Measurements from ENCODE around the gene ABCA7.

Gene ABCA7

DNA sequence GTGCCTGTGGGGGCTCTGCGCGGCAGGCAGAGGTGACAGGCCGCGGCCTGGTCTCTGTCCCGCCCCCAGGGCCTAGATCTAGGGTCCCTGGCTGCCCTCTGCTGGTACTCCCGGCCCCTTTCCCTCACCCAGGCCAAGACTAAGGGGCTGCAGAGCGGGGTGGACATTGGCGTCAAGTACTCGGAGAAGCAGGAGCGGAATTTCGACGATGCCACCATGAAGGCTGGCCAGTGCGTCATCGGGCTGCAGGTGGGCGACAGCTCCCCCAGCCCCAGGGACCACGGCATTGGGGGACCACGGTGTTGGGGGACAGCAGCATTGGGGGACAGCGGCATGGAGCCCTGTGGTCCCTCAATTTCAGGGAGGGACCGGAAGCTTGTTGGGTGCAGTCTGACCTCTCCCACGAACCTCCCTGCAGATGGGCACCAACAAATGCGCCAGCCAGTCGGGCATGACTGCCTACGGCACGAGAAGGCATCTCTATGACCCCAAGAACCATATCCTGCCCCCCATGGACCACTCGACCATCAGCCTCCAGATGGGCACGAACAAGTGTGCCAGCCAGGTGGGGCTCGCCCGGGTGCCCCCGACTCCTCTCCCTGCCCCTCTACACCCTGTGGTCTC is 3.8 kb upstream of the ABCA7 start:
- no peak overlapping the region for H3K4me3 ChIP-seq (ENCODE audit: low read depth, low read length)
- DNase-seq (ENCODE audit: low read depth), result no peak

- H3K4me3 ChIP-seq (ENCODE audit: low read depth, low read length), result no peak overlapping the region
Measured at GRCh38 chr19:1037621-1038064, 2.3 kb upstream of the ABCA7 start.

GRCh38 chr19:1038978-1039645 is 795 bp upstream of the ABCA7 start:
- H3K4me3 ChIP-seq (ENCODE audit: low read depth, low read length), result peak overlapping the region; percentile 61
- DNase-seq (ENCODE audit: low read depth), result no peak

More at GRCh38 chr19:1037621-1038064, 2.3 kb upstream of the ABCA7 start:
- no peak for DNase-seq (ENCODE audit: low read depth)

DNA sequence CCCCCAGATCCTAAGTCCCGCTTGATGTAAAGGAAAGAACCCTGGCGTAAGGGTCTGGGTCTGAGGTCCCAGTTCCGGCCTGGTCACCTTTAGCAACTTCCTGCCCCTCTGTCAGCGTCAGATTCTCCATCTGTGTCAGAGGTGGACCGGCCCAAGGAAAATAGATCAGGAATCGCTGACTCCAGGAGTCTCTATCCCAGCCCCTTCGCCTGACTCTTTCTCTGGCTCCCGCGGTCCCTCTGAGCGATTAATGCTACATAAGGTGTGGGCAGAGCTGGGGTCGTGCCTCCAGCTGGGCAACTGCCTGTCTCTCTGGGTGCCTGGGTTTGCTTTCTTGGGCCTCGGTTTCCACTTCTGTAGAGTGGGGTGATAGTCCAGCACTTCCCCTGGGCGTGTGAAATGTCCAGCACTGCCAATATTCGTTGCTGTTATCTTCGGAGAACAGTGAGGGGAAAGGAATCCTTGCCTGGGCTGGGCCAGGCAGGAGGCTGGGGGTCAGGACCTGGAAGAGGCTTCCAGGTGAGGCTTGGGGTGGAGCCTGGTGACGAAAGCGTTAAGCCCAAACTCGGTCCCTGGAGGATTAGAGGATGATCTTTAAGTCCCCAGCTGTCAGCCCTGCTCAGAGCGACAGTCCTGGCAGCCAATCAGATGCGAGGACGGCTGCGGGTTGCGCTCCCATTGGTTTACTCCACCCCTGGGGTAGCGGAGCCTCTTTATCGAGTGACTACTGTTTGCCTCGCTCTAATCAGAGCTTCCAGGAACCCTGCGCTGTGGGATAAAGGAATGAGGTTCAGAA is 767 bp downstream of the ABCA7 start:
- DNase-seq (ENCODE audit: low read depth), result peak; percentile 88
- peak overlapping the region; percentile 61 for H3K4me3 ChIP-seq (ENCODE audit: low read depth, low read length)

DNA sequence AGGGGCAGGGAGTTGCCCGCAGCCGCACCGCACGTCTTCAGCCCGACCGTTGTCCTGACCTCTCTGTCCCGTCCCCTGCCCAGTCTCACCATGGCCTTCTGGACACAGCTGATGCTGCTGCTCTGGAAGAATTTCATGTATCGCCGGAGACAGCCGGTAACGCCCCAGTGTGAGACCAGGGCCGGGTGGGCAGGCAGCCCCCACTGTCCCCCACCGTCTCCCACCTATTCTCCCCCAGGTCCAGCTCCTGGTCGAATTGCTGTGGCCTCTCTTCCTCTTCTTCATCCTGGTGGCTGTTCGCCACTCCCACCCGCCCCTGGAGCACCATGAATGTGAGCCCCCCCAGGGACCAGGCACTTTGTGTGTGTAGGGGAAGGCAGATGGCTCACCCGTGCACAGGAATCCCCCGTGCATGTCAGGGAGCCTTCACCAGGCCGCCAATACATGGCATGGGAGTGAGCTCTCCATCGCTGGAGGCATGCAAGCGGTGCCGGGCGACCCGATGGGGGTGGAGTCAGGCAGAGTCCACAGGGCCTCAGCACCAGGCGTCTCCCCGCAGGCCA is 1.4 kb downstream of the ABCA7 start:
- H3K4me3 ChIP-seq (ENCODE audit: low read depth, low read length), result peak overlapping the region; percentile 61
- DNase-seq (ENCODE audit: low read depth), result no peak

- no peak overlapping the region for H3K4me3 ChIP-seq (ENCODE audit: low read depth, low read length)
- DNase-seq (ENCODE audit: low read depth), result no peak
Measured at GRCh38 chr19:1041835-1042685, 2.2 kb downstream of the ABCA7 start.

DNA sequence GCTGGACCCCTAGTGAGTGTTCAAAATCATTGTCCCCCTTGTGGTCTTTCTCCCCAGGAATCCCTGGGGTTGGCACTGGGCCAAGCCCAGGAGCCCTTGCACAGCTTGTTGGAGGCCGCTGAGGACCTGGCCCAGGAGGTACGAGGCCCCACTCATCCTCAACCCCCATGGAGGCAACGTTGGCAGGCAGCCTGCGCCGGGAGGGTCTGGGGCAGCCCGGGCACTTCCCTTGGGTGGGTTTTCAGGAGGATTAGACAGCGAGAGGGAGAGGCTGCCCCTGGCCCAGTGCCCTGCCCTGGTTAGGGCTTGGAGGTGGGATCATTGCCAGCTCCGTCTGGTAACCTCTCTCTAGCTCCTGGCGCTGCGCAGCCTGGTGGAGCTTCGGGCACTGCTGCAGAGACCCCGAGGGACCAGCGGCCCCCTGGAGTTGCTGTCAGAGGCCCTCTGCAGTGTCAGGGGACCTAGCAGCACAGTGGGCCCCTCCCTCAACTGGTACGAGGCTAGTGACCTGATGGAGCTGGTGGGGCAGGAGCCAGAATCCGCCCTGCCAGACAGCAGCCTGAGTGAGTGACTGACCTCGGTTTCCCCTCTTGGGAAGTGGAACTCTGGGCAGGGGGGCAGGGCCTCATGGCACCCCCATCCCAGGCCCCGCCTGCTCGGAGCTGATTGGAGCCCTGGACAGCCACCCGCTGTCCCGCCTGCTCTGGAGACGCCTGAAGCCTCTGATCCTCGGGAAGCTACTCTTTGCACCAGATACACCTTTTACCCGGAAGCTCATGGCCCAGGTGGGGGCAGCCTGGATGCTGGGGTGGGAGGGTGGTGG is 3.0 kb downstream of the ABCA7 start:
- H3K4me3 ChIP-seq (ENCODE audit: low read depth, low read length), result no peak overlapping the region
- no peak for DNase-seq (ENCODE audit: low read depth)

- H3K4me3 ChIP-seq (ENCODE audit: low read depth, low read length), result no peak overlapping the region
- no peak for DNase-seq (ENCODE audit: low read depth)
Measured at GRCh38 chr19:1045247-1045603, 5.3 kb downstream of the ABCA7 start.

DNA sequence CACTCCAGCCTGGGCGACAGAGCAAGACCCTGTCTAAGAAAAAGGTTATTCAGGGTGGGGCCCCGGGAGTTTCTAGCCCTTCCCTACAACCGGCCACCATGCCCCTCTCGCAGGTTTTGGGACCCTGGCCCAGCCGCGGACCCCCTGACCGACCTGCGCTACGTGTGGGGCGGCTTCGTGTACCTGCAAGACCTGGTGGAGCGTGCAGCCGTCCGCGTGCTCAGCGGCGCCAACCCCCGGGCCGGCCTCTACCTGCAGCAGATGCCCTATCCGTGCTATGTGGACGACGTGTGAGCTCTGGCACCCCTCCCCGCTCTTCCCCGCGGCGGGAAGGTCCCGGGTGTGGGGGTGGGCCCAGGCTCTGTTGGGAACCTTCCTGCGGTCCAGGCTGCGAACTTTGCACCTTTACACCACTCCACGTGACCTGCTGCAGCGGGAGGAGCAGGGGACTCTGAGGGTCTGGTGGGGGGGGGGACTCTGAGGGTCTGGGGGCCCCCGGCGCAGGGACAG is 6.3 kb downstream of the ABCA7 start:
- no peak overlapping the region for H3K4me3 ChIP-seq (ENCODE audit: low read depth, low read length)
- DNase-seq (ENCODE audit: low read depth), result no peak

DNA sequence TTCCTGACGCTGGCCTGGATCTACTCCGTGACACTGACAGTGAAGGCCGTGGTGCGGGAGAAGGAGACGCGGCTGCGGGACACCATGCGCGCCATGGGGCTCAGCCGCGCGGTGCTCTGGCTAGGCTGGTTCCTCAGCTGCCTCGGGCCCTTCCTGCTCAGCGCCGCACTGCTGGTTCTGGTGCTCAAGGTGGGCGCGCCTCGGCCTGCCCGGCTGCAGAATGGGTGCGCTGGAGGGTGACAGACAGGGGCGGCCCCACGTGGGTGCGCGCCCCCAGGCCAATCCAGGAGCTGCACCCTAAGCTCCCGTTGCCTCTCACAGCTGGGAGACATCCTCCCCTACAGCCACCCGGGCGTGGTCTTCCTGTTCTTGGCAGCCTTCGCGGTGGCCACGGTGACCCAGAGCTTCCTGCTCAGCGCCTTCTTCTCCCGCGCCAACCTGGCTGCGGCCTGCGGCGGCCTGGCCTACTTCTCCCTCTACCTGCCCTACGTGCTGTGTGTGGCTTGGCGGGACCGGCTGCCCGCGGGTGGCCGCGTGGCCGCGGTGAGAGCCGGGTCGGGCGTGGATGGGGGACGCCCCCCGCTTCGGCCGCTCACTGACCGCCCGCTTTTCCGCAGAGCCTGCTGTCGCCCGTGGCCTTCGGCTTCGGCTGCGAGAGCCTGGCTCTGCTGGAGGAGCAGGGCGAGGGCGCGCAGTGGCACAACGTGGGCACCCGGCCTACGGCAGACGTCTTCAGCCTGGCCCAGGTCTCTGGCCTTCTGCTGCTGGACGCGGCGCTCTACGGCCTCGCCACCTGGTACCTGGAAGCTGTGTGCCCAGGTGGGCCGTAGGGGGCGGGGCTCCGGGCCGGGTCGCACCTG is 7.2 kb downstream of the ABCA7 start:
- no peak for DNase-seq (ENCODE audit: low read depth)
- no peak overlapping the region for H3K4me3 ChIP-seq (ENCODE audit: low read depth, low read length)

DNA sequence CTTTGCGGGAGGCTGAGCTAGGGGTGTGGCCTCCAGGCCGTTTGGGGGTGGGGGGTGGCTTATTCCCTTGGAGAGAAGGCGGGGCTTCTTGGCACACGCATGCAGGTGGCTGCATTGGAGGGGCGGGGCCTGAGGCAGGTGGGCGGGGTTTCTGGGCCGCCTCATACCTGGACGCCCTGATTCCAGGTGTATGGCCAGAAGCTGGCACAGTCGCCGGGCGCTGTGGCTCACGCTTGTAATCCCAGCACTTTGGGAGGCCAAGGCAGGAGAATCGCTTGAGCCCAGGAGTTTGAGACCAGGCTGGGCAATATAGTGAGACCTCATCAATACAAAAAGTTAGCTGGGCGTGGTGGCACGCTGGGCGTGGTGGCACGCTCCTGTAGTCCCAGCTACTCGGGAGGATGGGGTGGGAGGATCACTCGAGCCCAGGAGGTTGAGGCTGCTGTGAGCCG is 7.8 kb downstream of the ABCA7 start:
- DNase-seq (ENCODE audit: low read depth), result no peak
- H3K4me3 ChIP-seq (ENCODE audit: low read depth, low read length), result no peak overlapping the region

GRCh38 chr19:1049106-1049505 is 9.2 kb downstream of the ABCA7 start:
- no peak overlapping the region for H3K4me3 ChIP-seq (ENCODE audit: low read depth, low read length)
- no peak for DNase-seq (ENCODE audit: low read depth)

DNA sequence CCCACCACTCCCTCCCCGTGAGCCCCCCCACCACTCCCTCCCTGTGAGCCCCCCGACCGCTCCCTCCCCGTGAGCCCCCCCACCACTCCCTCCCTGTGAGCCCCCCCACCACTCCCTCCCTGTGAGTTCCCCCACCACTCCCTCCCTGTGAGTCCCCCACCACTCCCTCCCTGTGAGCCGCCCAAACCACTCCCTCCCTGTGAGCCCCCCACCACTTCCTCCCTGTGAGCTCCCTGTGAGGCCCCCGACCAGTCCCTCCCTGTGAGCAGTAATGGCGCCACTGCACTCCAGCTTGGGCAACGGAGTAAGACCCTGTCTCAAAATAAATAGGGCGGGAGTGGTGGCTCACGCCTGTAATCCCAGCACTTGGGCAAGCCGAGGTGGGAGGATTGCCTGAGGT is 9.9 kb downstream of the ABCA7 start:
- no peak for DNase-seq (ENCODE audit: low read depth)

DNA sequence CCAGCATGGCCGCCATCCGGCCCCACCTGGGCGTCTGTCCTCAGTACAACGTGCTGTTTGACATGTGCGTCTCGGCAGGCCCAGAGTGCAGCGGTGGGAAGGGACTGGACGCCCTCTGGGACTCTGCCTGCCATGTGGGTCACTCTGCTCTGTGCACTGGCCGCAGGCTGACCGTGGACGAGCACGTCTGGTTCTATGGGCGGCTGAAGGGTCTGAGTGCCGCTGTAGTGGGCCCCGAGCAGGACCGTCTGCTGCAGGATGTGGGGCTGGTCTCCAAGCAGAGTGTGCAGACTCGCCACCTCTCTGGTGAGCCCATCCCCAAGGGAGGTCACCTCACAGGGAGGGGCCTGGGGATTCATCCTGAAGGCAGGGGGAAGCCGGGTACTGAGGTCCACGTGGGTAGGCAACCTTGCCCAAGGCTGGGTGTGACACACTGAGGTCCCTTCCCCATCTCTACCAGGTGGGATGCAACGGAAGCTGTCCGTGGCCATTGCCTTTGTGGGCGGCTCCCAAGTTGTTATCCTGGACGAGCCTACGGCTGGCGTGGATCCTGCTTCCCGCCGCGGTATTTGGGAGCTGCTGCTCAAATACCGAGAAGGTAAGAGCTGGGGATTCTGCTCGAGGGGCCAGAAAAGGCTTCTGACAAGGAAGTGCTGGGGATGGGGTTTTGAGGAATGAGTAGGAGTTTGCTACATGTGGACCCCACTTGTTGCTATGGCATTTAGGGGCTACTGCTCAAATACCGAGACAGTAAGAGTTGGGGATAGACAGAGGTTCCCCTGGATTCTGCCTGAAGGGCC is 11.3 kb downstream of the ABCA7 start:
- no peak for DNase-seq (ENCODE audit: low read depth)
- H3K4me3 ChIP-seq (ENCODE audit: low read depth, low read length), result no peak overlapping the region

More for the DNA sequence above, 9.9 kb downstream of the ABCA7 start:
- H3K4me3 ChIP-seq (ENCODE audit: low read depth, low read length), result no peak overlapping the region

- H3K4me3 ChIP-seq (ENCODE audit: low read depth, low read length), result no peak overlapping the region
- DNase-seq (ENCODE audit: low read depth), result no peak
Measured at GRCh38 chr19:1051791-1052190, 11.9 kb downstream of the ABCA7 start.

GRCh38 chr19:1052349-1052975 is 12.6 kb downstream of the ABCA7 start:
- no peak for DNase-seq (ENCODE audit: low read depth)
- no peak overlapping the region for H3K4me3 ChIP-seq (ENCODE audit: low read depth, low read length)

Measured in skeletal muscle cell (primary cell).